ENCODE data around the gene FRAS1.

- TF ChIP-seq CTCF (conservative IDR thresholded peaks at IDR 0.05 in 1 of 2, IDR thresholded peaks at IDR 0.05 in 1 of 2; ENCODE audit: low read depth in 1 of 2, low read length in 2 of 2) (no peak), EZH2 (IDR thresholded peaks at IDR 0.05; ENCODE audit: low read length, missing control alignments) (no peak)
Measured at GRCh38 chr4:78199984-78200383, 142.9 kb downstream of the FRAS1 start.

Measured in fibroblast of lung (primary cell).